T-helper 22 cell (primary cell): Measurements from ENCODE around the gene VDR.
"Not testable (repeated sequence)": the region's sequence is repeated elsewhere in the genome, so short reads cannot be mapped to it uniquely, and the experiment has no call there.

Experiments used
- DNase-seq: peaks from one replicate; pipeline ENCODE4 v3.0.0-alpha.2; 2020; ENCODE audit warnings: low read depth

Gene VDR

DNA sequence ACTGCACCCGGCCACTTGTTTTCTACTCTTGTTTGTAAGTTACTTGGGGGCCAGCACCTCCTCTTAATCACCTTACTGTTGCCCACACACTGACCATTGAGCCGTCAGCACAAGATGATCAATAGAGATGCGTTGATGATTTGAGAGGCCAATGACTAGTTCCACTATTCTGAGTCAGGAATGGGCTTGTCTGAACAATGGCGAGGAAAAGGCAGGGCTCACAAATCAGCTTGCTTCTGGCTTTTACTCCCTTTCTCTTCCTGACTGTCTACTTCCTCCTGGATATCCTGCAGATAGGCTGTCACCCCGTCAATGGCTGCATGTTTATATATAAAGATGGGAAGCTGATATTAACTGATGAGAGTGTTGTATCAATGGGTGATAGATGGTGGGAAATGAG is 55.9 kb downstream of the VDR start:
- DNase-seq, result no peak

DNA sequence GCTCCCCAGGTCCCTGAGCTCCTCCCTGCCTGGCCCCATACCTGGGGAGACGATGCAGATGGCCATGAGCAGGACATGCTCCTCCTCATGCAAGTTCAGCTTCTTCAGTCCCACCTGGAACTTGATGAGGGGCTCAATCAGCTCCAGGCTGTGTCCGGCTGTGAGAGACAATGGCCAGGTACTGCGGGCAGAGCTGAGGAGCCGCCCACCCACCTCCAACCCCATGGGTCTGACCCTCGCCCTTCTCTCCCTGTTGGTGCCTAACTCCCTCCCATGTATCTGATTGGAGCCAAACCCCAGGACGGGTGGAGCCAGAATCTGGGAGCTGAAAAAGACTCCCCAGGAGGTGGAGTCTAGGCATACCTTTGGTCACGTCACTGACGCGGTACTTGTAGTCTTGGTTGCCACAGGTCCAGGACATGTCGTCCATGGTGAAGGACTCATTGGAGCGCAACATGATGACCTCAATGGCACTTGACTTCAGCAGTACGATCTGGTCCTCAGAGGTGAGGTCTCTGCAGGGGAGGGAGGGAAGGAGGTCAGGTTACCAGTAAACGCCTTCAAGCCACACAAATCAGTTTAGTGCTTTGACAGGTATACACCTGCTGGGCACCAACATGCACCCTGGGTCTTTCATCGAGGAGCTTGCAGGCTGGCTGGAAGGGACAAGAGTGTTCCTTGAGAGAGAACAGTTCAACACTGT is 58.3 kb downstream of the VDR start:
- DNase-seq, result no peak

DNA sequence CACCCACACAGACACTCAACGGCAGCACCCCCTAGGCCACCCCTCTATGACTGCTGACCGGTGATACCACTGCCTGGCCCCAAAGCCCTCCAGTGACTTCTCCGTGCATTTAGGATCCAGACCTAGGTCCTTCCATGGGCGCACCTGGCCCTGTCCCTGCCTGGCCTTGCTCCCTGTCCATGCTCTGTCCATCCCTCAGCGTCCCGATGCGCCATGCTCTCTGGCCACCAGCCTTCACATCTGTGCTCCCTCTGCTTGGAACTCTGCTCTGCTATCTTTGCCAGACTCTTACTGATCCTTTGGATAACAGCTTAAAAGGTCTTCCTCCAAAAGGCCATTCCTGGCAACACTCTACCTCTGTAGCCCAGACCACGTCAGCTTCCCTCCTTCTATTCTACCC is 59.7 kb downstream of the VDR start:
- no peak for DNase-seq

DNA sequence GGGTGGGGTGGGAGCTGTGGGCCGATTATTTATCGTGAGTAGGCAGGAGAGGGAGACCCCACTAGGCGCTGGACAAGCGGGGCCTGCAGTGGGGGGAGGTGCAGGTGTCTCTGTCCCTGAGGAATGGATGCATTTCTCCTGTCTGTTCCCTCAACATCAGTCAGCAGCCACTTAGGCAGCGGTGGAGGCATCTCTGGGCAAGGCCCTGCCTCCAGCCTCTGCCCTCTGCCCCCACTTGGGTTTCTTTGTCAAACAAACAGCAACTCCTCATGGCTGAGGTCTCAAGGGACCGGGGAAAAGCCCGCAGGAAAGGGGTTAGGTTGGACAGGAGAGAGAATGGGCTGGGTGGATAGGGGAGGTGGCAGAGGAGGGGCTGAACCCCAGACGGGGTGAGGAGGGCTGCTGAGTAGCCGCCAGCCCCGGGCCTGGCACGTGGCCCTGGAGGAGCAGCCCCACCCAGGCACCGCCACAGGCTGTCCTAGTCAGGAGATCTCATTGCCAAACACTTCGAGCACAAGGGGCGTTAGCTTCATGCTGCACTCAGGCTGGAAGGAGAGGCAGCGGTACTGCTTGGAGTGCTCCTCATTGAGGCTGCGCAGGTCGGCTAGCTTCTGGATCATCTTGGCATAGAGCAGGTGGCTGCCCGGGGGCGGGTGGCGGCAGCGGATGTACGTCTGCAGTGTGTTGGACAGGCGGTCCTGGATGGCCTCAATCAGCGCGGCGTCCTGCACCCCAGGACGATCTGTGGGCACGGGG is 60.4 kb downstream of the VDR start:
- DNase-seq, result no peak

DNA sequence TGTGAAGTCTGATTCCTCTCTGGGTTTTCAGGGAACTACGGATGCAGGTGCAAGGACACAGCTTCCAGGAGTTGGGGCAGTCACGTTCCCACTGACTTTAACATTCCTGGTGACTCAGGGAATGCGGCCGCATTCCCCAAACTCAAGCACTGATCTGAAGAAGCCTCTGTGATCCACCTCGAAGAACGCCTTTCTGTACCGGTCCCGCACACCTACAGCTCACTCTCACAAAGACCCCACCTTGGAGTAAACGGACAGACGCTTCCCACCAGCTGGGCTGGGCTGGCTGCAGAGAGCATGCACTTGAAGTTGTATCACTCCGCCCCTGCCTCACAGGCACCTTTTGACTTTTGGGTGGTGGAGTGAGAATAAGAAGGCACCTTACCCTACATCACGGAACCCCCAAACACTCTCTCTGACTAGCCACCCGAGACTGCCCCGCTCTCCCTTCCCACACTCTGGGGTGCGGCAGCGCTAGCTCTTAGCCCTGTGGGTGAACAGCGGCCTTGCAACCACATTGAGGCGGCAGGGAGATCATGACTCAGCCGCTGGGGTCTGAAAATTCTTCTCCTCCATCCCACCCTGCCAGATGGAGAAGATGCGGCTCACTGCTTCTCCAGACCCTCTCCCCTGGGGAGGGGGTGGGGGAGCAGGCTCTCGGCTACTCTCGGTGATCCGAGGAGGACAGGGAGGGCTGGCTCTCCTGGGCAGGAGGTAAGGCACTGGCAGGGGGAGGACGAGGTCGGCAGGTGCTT is 61.4 kb downstream of the VDR start:
- no peak for DNase-seq

DNA sequence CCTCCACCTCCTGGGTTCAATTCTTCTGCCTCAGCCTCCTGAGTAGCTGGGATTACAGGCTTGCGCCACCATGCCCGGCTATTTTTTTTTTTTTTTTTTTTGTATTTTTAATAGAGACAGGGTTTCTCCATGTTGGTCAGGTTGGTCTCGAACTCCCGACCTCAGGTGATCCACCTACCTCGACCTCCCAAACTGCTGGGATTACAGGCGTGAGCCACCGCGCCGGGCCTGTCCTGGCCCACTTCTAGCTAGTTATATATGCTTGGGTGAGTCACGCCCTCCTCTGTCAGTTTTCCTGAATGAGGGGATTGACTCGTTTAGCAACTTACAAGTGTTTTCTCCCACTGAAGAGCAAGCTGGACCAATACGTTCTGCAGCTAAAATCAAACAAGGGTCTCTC is 62.3 kb downstream of the VDR start:
- not testable (repeated sequence) for DNase-seq

DNA sequence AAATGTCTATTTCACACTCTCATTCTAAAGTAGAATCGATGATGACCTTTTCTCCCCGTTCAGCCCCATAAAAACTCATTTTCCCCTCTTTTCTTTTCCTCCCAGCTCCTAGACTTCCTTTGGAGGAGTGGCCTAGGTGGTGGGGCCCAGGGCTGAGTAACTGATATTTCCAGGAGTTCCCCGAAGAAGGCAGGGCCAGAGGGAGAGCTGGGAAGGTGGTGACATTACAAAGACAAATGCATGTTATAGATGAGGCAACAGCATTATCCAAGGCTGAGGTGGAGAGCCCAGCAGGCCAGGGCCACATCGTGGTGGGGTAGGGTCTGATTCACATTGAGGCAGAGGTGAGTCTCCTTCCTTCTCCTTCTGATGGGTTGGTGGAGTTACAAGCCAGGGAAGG is 62.9 kb downstream of the VDR start:
- DNase-seq, result no peak

DNA sequence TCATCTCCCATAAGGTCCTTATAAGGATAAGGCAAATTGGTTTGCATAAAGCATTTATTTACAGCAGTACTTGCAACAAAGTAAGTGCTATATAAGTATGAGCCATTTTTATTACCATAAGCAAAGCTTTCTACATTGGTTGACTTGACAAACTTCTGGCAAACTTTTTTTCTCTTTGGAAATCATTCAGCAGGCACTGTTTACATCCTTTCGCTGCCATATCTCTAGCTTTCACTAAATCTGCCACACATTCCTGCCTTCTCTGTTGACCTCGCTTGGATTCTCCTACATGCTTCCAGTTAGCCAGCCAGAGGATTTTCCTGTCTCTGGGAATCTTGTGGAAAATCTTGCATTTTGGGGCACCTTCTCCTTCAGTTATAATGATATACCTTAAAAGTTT is 63.3 kb downstream of the VDR start:
- DNase-seq, result no peak

DNA sequence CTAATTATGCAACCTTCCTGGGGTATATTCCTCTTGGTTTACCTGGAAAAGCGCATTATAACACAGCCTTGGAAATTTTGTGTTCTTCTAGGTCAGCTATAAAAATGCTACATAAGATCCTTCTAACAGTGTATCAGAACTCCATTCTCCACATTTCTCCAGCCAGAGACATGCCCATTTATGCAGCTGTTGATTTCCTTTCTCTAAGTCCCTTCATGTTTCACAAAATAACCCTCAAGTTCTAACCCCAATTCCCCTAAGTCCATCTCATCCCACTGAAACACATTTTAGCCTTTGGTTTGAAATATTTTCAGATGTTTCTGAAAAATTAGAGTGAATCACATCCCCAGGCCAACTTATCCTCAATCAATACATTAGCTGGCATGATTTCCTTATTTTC is 64.2 kb downstream of the VDR start:
- DNase-seq, result no peak

DNA sequence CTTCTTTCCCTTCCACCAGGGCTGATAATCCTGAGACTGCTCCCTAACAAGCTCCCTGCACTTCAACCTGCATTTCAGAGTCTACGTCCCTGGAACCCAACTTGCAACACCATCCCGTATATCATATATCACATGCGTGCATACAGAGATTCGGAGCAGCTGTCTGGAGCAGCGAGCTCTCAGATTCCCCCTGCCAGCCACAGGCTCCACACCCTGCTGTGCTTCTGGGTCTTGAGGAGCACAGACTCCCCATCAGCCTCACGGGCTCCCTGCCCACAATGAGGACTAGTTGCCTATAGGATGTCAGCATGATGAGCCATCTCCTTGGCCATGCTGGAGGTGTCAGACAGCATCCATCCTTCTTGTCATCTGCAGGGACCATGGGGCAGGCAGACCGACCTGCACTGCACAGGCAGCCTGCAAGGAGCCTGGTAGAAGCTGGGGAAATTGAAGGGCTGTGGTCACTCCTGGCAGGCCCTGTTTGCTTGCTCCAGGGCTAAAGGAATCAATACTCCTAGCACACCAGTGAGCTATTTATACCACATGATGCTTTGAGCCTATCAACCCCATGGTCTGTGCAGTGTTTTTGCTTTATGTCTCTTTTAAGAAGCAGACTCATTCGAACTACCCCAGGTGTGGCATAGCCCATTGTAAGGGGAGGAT is 65.4 kb downstream of the VDR start:
- no peak for DNase-seq

DNA sequence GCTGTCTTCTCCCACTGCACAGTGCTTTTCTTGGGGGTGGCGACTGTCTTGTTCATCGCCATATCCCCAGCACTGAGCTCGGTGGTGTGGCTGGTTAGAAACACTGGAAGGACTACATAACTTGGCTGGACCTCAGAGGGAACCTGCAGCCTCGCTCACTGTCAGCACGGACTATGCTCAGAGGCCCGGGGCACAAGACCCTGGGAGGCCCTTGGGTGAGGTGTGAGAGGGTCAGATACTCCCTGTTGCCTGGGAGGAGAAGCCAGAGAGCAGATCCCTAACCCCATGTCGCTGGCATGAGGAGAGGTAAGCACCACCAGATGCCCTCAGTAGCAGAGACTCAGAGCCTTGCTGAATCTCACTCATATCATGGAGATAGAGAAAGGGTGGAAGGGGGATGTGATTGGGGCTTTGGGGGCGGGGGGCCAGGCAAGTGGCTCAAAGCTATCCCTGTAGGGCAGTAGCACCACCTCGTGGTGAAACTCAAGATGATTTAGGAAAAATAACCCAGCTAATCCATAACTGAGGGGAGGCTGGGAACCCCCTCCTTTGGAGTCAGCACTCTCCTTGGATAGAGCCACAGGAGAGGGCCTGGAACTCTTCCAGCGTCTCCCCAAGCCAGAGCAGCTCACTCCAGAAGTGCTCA is 66.4 kb downstream of the VDR start:
- DNase-seq, result no peak

DNA sequence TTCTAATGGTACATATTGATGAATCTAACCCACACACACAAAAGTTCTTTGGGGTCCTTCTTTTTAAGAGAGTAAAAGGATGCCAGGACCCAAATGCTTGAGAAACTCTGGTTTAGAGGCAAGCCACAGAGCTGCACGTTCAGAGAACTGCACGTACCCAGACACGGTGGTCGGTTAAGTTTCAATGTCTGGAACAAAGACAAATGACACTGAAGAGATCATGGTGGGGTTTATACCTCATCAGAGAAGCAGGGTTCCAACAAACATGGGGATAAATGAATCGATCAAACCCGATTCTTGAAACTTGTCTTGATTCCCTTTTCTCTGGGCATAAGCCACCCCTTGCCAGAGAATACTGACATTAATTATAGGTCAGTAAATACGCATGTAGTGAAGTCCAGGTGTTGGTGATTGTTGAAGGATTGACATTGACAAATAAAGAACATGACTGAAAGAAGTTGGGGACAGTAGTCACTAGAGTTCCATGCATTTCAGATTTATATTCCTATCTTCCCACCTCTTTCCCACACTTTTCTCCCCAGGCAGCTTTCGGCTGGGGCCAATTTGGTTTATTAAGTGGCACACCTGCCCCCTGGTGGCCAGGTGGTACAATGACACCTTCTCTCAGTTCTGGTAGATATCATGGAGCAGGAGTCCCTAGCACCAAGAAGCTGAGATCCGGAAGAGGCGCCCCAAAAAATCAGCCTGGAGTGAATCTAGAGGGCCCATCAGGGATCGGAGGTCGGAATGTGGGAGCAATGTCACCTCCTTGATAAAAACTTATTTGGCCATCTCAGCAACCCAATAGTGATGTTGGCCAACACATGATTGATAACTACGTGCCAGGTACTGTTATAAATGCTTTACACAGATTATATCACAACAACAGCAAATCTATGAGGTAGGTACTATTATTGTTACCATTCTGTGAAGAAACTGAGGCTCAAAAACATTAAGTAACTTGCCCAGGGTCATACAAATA is 67.3 kb downstream of the VDR start:
- no peak for DNase-seq

DNA sequence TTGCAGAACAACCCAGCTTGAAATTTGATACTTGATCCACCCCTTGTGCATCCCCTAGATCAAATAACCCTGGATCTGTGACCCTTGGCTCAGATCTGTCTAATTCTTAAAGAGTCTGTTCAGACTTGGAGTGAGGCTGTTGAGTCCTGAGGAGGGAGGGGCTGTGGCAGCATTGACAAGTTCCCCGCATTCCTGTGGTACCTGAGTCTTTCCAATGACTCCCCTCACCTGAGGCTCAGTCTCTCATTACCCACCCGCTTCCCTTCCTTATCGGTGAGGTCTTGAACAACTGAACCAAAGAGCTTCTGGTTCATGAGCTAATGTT is 69.0 kb downstream of the VDR start:
- no peak for DNase-seq

DNA sequence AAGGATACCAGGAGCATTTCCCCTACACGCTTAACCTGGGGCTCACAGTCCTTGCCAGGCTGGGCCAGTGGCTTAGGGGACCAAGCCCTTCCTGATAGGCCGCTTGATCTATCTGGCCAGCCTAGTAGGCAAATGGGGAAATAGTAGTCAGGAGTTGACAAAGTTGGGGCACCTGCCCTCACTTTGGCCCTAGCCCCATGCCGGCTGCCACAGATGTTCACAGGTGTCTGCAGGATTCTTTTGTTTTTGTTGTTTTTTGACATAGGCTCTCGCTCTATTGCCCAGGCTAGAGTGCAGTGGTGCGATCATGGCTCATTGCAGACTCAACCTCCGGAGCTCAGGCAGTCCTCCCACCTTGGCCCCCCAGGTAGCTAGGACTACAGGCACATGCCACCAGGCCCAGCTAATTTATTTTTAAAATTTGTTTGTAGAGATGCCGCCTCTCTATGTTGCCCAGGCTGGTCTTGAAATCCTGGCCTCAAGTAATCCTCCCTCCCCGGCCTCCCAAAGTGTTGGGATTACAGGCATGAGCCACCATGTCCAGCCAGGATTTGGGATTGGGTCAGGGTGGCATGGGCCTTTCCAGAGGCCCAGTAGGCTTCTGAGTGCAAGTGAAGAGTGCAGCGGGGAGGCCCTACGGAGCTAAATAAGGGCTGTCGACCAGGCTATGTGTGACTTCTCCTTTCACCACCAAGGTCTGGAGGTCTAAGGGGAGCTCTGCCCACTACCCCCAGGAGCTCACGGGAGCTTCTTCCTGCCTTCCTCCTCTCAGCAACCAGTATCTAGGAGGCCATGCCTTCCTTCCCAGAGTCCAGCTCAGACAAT is 69.6 kb downstream of the VDR start:
- no peak for DNase-seq

DNA sequence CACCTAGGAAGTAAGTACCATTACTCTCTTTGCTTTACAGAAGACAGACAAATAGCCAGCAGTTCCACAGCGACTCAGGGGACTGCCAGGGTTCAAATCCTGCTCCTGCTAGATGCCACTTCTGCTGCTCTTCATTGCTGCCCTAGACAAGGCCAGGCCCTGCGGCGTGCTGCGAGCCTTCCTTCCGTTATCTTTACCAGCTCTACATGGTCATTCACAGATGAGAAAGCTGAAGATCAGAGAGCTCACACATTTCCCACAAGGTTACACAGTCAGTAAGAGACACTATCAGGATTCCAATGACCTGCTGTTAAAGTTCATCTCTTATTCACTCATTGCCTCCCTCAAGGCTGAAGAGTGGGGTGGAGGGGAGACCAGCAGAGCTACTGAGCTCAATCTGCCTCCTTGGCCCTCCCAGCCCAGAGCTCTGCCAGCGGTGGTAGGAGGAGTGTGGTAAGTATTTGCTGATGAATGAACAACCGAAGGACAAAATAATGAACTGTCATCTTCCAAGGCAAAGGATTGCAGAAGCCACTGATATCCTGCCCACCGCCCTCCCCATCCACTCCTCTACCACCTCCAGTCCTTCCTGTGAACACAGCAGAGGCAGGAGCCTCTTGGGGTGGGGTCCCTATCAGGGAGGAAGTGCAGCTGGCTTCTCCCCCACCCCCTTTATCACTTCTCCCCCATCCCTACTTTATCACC is 70.4 kb downstream of the VDR start:
- DNase-seq, result no peak

DNA sequence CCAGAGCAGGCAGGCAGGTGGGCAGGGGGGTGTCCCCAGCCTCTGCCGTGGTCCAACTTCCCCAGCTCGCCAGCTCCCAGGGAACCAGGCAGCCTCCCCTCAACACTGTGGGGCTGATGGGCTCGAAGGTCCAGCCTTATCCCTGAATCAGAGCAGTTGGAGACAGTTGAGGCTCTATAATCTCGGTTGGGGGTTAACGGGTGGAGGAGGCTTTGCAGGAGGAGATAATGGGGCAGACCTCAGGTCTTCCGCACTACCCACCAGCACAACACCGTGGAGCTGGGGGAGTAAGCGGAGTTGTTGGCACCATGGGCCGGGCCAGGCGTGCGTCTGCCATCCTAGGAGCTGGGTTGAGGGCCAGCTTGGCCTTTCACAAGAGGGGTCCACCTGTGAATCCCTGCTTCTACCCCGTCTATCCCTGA is 71.2 kb downstream of the VDR start:
- no peak for DNase-seq

DNA sequence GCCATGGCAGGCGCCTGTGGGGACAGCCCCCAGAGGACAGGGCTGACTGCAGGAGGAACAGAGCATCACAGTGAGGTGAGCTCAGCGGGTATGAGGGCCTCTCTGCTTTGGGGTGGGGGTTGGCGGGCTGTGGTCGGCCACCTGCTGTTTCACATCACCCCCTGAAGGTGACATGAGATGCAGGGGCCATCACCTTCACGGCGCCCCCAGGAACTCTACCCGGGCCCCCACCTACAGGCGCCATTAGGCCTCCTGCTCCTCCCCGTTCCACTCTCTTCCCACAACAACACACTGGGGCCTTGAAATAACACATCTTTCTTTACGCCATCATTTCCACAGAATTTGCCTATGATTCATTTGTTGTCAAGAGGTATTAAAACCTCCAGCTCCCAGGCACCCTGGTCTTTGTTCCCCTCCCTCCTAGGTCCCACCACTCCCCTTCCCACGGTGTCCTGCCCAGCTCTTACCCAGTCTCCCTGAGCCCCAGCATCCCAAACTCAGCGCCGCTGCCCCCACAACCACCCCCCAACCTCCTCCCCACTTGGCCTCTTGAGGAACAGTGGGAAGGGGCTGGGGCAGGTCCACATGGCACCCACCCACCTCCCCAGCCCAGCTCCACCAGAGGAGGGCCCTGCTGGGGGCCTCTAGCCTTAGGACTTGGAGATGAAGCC is 72.4 kb downstream of the VDR start:
- no peak for DNase-seq

DNA sequence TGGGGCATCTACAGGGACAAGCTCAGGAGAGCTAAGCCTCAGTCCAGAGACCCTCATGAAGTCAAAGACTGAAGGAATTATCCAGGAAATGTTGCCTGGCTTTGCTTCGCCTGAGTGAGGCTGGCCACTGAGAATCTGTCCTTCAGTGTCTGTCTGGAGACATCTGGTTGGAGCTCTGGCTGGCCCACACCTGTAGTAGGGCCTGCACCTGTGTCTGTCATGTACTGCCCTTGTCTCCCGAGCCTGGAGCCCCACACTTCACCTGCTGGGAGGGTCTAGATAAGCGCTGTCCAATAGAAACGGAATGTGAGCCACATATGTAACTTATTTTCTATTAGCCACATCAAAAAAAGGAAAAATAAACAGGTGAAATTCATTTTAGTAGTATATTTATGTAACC is 75.2 kb downstream of the VDR start:
- no peak for DNase-seq

DNA sequence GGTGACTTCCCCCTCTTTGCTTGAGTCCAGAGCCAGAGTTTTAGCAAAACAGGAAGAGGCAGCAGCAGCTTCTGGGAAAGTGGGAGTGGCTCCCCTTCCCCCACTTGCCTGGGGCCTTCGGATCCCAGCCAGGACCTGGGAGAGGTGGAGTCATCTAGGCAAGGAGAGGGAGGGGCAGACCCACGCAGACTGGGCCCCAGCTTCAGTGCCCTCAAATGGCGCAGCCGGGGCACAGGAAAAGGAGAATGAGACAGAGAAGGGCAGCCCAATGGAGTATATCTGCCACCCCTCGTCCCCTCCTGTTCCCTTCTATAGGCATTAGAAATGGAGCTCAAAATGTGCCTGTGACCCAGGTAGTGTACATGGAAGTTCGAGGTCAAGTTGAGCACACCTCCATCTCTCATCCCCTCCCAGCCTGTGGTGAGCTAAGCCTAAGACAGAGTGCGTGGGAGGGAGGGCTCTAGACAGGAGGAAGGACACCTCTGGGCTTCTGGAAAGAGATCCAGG is 75.8 kb downstream of the VDR start:
- no peak for DNase-seq
